MM.1S (cell line): Measurements from ENCODE around the gene SORL1.

Experiments used
- EZH2phosphoT487 ChIP-seq: fragments of 300-600 bp; sonication (generic); IDR thresholded peaks from 2 replicates; pipeline ENCODE4 v1.6.1; 2018; ENCODE audit warnings: antibody characterized with exemption, low read length
- TF ChIP-seq, protein P1 (sequence below): fragments of 300-600 bp; sonication (generic); IDR thresholded peaks from 2 replicates; pipeline ENCODE4 v1.5.1; 2016; ENCODE audit warnings: antibody characterized with exemption, low read length, mixed read lengths

GRCh38 chr11:121489823-121490222, 37.7 kb downstream of the SORL1 start:
- TF ChIP-seq, protein P1, sequence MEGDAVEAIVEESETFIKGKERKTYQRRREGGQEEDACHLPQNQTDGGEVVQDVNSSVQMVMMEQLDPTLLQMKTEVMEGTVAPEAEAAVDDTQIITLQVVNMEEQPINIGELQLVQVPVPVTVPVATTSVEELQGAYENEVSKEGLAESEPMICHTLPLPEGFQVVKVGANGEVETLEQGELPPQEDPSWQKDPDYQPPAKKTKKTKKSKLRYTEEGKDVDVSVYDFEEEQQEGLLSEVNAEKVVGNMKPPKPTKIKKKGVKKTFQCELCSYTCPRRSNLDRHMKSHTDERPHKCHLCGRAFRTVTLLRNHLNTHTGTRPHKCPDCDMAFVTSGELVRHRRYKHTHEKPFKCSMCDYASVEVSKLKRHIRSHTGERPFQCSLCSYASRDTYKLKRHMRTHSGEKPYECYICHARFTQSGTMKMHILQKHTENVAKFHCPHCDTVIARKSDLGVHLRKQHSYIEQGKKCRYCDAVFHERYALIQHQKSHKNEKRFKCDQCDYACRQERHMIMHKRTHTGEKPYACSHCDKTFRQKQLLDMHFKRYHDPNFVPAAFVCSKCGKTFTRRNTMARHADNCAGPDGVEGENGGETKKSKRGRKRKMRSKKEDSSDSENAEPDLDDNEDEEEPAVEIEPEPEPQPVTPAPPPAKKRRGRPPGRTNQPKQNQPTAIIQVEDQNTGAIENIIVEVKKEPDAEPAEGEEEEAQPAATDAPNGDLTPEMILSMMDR, result no peak
- no peak for TF ChIP-seq EZH2phosphoT487
